Cardiac fibroblast (primary cell): Measurements from ENCODE around the gene EEIG1.

Experiments used
- DNase-seq, 2 donors: peaks; one replicate each; pipeline versions ENCODE4 v3.0.0 to v3.0.0-alpha.2; 2010; ENCODE audit warnings: low read depth in 2 of 2
- H3K4me3 ChIP-seq, 2 donors: replicated peaks in 1 of 2; 1 replicate in 1 of 2; 2 replicates in 1 of 2; pipeline ENCODE4 v1.5.1; 2011; ENCODE audit warnings: low read depth in 2 of 2, low read length in 2 of 2, mild to moderate bottlenecking in 2 of 2, moderate library complexity in 1 of 2
- TF ChIP-seq, protein P1 (sequence below): IDR thresholded peaks from one replicate; pipeline ENCODE4 v1.5.1; 2011; ENCODE audit warnings: low read depth, mild to moderate bottlenecking, low read length, inconsistent platforms

The EEIG1 gene

DNA sequence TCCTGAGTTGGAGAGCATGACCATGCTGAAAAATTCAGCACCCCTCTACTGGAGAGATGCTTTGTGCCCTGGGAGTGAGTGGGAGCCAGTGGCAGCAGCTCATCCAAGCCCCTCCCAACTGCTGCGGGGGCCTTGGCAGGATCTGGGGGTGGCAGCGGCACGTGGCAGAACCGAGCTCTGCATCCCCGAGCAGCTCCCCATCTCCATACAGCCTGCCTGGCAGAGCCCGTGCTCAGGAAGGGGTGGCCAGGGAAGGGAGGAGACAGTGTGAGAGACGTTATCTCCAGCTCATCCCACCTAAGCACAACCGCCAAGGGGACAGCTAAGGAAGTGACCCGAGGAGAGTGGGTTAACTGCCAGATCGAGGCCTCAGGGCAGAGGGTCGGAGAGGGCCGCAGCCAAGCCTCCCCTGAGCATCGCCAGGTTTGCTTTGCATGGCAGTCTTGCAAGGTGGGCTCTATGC lies 25.9 kb downstream of the EEIG1 start:
- no peak overlapping the region for H3K4me3 ChIP-seq
- DNase-seq, result no peak
- TF ChIP-seq, protein P1, sequence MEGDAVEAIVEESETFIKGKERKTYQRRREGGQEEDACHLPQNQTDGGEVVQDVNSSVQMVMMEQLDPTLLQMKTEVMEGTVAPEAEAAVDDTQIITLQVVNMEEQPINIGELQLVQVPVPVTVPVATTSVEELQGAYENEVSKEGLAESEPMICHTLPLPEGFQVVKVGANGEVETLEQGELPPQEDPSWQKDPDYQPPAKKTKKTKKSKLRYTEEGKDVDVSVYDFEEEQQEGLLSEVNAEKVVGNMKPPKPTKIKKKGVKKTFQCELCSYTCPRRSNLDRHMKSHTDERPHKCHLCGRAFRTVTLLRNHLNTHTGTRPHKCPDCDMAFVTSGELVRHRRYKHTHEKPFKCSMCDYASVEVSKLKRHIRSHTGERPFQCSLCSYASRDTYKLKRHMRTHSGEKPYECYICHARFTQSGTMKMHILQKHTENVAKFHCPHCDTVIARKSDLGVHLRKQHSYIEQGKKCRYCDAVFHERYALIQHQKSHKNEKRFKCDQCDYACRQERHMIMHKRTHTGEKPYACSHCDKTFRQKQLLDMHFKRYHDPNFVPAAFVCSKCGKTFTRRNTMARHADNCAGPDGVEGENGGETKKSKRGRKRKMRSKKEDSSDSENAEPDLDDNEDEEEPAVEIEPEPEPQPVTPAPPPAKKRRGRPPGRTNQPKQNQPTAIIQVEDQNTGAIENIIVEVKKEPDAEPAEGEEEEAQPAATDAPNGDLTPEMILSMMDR, result no peak

DNA sequence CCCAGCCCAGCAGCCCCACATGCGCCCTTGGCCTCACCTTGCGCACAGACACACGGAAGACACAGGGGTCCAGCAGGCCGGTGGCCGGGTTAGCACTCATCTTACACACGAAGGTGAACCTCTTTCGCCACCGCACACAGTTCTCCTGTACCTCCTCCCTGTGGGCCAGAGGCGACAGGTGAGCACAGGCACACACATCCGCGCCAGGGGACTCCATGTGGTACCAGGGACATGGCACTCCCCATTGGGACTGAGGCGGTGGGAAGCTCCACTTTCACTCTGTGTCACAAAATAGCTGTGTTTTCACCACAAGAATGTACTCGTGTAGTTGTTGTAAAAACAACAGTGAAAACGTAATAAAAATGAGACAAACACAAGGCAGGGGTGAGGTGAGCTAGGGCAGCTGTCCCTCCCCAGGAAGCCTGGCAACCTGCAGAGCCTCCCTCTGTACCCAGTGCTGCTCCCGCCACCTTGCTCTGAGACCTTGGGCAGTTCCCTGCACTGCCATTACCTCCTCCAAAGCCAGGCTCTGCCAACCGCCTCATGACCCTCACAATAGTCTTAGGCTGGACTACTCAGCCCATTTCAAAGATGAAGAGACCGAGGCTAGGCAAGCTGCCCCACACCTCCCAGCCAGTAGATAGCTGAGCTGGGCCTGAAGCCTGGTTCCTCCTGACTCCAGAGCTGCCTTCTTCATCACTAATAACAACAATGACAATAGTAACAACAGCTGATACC lies 26.9 kb downstream of the EEIG1 start:
- TF ChIP-seq, protein P1, result no peak
- no peak overlapping the region for H3K4me3 ChIP-seq
- DNase-seq, result no peak

DNA sequence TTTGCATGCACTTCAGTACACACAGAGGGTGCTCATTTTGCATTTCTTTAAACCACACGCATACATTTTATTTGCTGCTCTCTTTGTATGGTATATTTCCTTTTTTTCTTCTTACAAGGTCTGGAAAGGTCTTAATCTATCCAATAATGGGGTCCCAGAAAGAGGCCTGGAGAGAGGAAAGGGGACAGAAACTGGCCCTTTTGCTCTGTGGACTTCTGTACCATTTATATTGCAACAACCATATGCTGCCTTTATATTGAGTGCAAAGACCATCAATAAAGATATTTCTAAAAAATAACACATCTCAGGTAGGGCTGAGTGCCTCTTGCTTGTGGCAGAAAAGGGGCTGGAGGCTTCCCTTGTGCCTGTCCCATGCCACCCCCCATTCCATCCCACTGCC lies 27.6 kb downstream of the EEIG1 start:
- no peak overlapping the region for H3K4me3 ChIP-seq
- TF ChIP-seq, protein P1, result no peak
- DNase-seq, result no peak

DNA sequence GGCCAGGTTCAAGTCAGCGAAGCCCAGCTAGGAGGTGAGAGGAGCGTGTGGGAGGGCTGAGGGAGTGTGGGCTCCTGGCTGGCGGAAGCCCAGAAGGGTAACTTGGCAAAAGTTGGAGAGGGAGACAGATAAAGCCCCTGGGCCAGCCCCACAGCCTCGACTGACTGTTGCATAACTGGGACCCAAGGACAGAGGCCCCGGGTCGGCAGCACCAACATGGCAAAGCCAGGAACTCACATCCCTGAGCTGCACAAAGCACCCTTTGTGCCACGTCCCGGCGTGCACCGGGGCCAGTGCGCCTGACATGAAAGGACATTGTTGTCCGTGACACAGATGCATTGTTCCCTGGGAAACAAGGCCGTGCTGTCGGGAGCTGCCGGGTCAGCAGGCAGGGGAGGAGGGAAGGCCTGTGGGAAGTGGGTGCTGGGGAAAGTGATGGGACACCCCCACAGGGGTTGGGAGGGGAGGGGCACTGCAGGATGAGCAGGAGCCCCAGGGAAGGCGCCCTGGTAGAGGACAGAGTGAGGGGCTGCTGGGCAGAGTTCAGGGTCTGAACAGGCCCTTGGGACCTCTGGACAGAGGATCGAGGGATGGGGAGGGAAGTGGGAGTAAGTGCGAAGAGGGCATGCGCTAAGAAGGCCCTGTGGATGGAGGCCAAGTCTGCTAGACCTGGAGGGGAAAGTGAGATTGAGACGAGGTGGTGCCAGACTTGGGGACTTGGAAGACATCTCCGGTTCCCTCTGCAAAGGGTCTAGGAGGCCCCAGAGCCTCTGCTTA lies 30.1 kb downstream of the EEIG1 start:
- H3K4me3 ChIP-seq, result no peak overlapping the region
- DNase-seq, result no peak

DNA sequence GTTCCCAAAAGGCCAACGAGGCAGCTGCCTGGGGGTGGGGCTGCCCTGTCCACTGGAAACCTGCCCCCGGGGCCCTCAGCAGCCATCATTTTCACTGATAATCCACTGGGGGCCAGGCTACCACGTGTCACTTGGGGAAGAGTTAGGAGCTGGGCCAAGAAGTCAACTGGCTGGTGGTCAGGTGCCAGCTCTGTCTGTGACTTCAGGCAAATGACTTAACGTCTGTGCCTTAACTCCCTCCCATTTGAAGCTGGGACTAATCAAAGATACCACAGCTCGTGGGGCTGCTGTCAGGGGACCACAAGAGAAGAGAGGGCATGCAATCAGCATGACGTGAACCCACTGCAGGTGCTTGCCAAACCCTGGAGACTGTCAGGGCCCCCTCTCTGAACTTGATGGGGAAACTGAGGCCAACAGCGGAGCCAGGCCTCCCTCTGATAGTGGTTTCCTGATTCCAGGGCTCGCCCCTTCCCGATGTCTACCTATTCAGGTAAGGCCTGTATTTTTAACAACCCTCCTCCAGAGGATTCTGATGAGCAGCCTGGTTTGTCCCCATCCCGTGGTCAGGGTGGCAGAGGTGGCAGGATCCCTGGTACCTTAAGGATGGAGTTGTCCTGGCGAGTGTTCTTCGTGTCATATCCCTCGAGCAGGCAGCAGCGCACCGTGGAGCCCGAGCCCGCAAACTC lies 30.8 kb downstream of the EEIG1 start:
- DNase-seq, result no peak
- H3K4me3 ChIP-seq, result no peak overlapping the region
- TF ChIP-seq, protein P1, result no peak

More for the DNA sequence above, 30.1 kb downstream of the EEIG1 start:
- TF ChIP-seq, protein P1, result no peak

DNA sequence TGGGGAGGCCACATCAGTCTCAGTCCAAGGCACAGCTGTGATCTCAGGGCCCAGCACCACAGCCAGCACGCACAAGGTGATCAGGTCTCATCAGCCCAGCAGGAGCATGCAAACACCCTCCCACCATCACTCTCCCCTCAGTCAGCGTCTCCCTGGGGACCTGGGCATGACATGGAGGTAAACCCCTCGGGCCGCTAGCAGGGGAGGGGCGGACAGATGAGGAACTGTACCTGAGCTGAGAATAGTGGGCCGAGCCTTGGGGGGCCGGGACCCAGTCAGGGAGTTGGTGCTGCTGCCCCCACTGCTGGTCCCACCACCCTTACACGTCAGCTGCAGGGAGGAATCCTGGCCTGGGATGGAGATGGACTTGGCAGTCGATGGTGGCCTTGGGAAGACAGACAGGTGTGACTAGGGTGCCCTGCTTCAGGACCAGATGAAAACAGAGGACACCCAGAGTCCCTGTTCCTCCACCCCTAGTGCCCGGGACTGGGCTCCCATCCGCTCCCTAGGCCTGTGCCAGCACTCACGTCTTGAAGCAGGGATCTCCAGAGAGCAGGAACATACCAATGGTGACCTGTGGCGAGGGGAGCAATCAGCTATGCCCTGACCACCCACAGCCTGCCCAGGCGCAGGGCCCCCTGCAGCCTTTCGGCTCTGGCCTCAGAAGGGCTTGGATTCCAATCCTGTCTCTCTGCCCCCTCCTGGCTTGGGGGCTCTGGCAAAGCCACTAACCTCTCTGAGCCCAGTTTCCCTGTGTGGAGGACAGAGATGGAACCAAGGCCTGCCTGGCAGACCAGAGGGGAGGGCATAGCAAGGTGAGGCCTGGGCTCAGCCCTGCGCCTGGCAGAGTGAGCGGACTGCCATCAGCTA lies 32.7 kb downstream of the EEIG1 start:
- TF ChIP-seq, protein P1, result no peak
- no peak for DNase-seq
- no peak overlapping the region for H3K4me3 ChIP-seq
